Karpas-422 (cell line): ENCODE results near the gene RAB15. TPM values are rescaled to one million over a fixed set of nuclear protein-coding genes. Genes with fewer than 3 reads are reported as not detected.

Source experiments
- DNase-seq: peaks from one replicate; pipeline ENCODE4 v3.0.0-alpha.2; 2015
- H2AFZ ChIP-seq: fragments of 200-600 bp; sonication (generic); 2 replicates; pipeline ENCODE4 v1.6.1; 2014; ENCODE audit warnings: antibody characterized with exemption, low read length, mixed read lengths
- H3K27ac ChIP-seq: fragments of 200-600 bp; sonication (generic); 2 replicates; pipeline ENCODE4 v1.5.1; 2014; ENCODE audit warnings: mild to moderate bottlenecking, low read length, moderate library complexity
- H3K27me3 ChIP-seq: fragments of 200-600 bp; sonication (generic); 2 replicates; pipeline ENCODE4 v1.6.1; 2014; ENCODE audit warnings: low read length, mixed read lengths
- H3K36me3 ChIP-seq: fragments of 200-600 bp; sonication (generic); 2 replicates; pipeline ENCODE4 v1.6.1; 2014; ENCODE audit warnings: low read length, mixed read lengths; ENCODE audit not compliant: insufficient read depth
- H3K4me1 ChIP-seq: fragments of 200-600 bp; sonication (generic); 2 replicates; pipeline ENCODE4 v1.6.1; 2014; ENCODE audit warnings: mild to moderate bottlenecking, low read length, mixed read lengths
- H3K4me2 ChIP-seq: fragments of 200-600 bp; sonication (generic); 2 replicates; pipeline ENCODE4 v1.6.1; 2014; ENCODE audit warnings: low read length, low read depth, mild to moderate bottlenecking; ENCODE audit not compliant: poor library complexity, severe bottlenecking
- H3K4me3 ChIP-seq: fragments of 200-600 bp; sonication (generic); 2 replicates; pipeline ENCODE4 v1.5.1; 2014; ENCODE audit warnings: mild to moderate bottlenecking, antibody characterized with exemption, low read length, mixed read lengths
- H3K79me2 ChIP-seq: fragments of 200-600 bp; sonication (generic); 2 replicates; pipeline ENCODE4 v1.6.1; 2014; ENCODE audit warnings: mild to moderate bottlenecking, low read length, mixed read lengths
- H3K9ac ChIP-seq: fragments of 200-600 bp; sonication (generic); 2 replicates; pipeline ENCODE4 v1.6.0; 2014; ENCODE audit warnings: low read length
- H3K9me2 ChIP-seq: fragments of 200-600 bp; sonication (generic), shearing (Covaris generic); replicated peaks from 2 replicates; pipeline ENCODE4 v1.6.0; 2014; ENCODE audit warnings: mild to moderate bottlenecking, low read length, moderate library complexity; ENCODE audit not compliant: insufficient read depth
- H3K9me3 ChIP-seq: fragments of 300-700, 200-600 bp; sonication (generic); 2 replicates; pipeline ENCODE4 v1.6.1; 2014; ENCODE audit warnings: low read length, mixed read lengths
- H4K20me1 ChIP-seq: fragments of 200-600 bp; sonication (generic); 2 replicates; pipeline ENCODE4 v1.6.1; 2014; ENCODE audit warnings: mild to moderate bottlenecking, antibody characterized with exemption, low read length, low read depth; ENCODE audit not compliant: insufficient read depth
- total RNA-seq: library from RNA; depleted of rRNA; stranded (reverse); fragments of >200 nt; shearing (Covaris generic); gene quantifications from 2 replicates; pipeline ENCODE4 v1.2.3, GENCODE V29; 2014; ENCODE audit warnings: low replicate concordance

The RAB15 gene
- total RNA-seq, 1 experiment from 2014 or later = 1.2 TPM

DNA sequence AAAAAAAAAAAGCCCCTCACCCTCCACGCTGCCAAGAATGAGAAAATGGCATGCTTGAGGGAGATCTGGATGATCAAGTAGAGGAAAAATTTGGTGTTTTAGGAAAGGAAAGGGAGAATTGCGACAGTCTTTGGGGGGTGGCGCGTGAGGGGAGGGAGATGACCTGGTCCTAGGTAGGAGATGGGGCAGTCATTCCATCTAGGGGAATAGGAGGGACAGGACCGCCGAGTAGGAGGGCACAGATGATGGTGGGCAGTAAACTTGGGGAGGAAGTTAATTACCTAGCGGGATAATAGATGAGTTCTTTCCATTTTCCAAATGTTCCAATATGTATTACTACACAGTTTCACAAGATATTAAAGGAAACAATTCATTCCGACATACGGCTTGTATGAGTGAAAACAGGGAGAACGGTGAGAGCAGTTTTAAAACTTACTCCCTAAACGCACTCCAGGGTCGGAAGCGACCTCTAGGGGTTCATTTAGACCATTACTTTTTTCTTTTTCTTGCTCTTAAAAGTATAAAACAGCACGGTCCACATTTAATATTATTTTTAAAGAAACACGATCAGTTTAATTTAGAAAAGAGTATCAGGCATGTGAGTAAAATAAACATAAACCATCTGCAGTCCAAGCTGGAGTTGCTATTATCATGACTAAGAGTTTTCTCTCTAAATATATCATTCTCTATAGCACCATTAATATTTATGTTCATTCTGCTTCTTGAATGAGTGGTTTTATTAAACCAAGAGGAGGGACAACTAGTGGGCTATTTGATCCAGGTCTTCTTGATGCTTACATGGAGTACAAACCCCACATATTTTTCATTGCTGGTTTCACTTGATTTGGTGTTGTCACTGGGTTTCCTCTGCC, 11.5 kb upstream of the RAB15 start:
- peak; percentile 90 for DNase-seq
- no peak overlapping the region for H2AFZ ChIP-seq

DNA sequence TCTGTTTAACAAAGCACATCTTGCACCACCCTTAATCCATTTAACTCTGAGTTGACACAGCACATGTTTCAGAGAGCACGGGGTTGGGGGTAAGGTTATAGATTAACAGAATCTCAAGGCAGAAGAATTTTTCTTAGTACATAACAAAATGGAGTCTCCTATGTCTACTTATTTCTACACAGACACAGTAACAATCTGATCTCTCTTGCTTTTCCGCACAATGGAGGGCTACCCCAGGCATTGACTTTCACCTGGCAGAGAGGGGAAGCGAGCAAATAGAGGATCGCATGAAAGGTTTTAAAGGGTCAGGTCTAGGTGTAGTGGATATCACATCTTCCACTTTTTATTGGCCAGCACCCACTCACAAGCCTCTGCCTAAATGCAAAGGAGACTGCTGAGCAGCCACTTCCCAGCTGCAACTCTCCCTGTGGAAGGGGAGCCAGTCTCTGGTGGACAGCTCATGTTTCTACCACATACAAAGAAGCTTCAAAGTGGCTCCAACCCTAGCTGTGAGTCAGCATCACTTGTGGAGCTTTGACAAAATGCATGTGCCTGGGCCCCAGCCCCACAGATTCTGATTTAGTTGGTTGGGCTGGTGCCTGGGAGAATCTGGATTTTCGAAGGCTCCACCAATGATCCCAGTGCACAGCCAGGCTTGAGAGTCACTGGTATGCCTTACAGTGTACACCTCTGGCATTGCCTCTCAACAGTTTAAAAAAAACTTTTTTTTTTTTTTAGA, 7.4 kb upstream of the RAB15 start:
- H3K4me1 ChIP-seq = peaks cover 6% of the 10 kb centered on the region
- no peaks in the 10 kb centered on the region for H3K36me3 ChIP-seq
- H3K4me3 ChIP-seq = no peak overlapping the region
- no peak overlapping the region for H3K9ac ChIP-seq
- H3K4me2 ChIP-seq = no peak overlapping the region
- no peaks in the 10 kb centered on the region for H3K27me3 ChIP-seq
- no peak for DNase-seq
- no peak overlapping the region for H3K27ac ChIP-seq
- no peaks in the 10 kb centered on the region for H3K9me3 ChIP-seq
- no peaks in the 10 kb centered on the region; the same call in 1 of the 2 replicates for H4K20me1 ChIP-seq
- no peak overlapping the region for H2AFZ ChIP-seq
- no peaks in the 10 kb centered on the region for H3K79me2 ChIP-seq
- H3K9me2 ChIP-seq = no peaks in the 10 kb centered on the region

More for the DNA sequence above, 11.5 kb upstream of the RAB15 start:
- peaks cover 17% of the 10 kb centered on the region for H3K79me2 ChIP-seq
- H3K9me2 ChIP-seq = no peaks in the 10 kb centered on the region
- peaks cover 26% of the 10 kb centered on the region for H3K4me1 ChIP-seq
- H3K27me3 ChIP-seq = no peaks in the 10 kb centered on the region
- H3K27ac ChIP-seq = no peak overlapping the region
- H3K4me2 ChIP-seq = peak overlapping the region; percentile 18
- H3K9me3 ChIP-seq = no peaks in the 10 kb centered on the region
- no peaks in the 10 kb centered on the region; the same call in 1 of the 2 replicates for H4K20me1 ChIP-seq
- H3K4me3 ChIP-seq = no peak overlapping the region
- no peak overlapping the region for H3K9ac ChIP-seq
- no peaks in the 10 kb centered on the region for H3K36me3 ChIP-seq

DNA sequence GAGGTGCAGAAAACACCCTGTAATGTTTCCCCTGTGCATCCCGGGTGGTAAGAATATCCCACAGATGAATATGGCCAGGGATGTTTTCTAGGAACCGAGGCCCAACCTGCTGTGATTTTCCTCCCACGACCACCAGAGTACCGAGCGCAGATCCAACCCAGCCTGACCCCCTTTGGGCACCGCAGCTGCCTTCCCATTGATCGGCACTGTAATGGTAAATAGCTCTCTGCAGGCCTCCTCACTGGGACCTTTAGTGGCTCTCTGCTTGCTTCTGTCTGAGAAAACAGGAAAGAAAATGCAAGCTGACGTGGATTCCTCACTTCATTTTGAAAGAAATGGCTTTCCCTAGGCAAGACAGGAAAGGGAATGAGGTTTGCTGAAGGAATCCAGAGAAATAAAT, 2.4 kb upstream of the RAB15 start:
- Histone ChIP-seq H2AFZ (no peak overlapping the region), H3K4me1 (peaks cover 10% of the 10 kb centered on the region), H3K79me2 (no peaks in the 10 kb centered on the region), H3K9ac (no peak overlapping the region), H3K9me2 (no peaks in the 10 kb centered on the region), H3K36me3 (no peaks in the 10 kb centered on the region), H3K27me3 (no peaks in the 10 kb centered on the region), H3K9me3 (no peaks in the 10 kb centered on the region), H4K20me1 (peaks cover 22% of the 10 kb centered on the region; the same call in 1 of the 2 replicates), H3K27ac (no peak overlapping the region), H3K4me3 (no peak overlapping the region), H3K4me2 (no peak overlapping the region)
- no peak for DNase-seq

DNA sequence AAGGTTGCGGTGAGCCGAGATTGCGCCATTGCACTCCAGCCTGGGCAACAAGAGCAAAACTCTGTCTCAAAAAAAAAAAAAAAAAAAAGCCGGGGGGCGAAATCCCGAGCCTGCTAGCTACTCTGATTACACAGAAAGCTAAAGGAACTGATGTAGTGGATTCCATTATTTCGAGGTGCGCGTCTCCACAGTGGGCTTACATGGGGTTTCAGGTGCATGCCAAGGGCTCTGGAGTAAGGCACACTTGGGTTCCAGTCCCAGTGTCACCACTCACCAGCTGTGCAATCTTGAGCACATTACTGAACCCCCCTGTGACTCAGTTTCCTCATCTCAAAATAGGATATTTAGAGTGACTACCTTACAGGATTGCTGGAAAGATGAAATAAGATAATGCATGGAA, 1.7 kb upstream of the RAB15 start:
- H3K4me3 ChIP-seq = no peak overlapping the region
- H3K4me2 ChIP-seq = no peak overlapping the region
- no peaks in the 10 kb centered on the region for H3K9me3 ChIP-seq
- no peaks in the 10 kb centered on the region for H3K36me3 ChIP-seq
- peaks cover 29% of the 10 kb centered on the region; the same call in 1 of the 2 replicates for H4K20me1 ChIP-seq
- H3K27ac ChIP-seq = no peak overlapping the region
- H3K27me3 ChIP-seq = no peaks in the 10 kb centered on the region
- H2AFZ ChIP-seq = no peak overlapping the region
- no peaks in the 10 kb centered on the region for H3K79me2 ChIP-seq
- no peak overlapping the region for H3K9ac ChIP-seq
- no peak for DNase-seq
- H3K4me1 ChIP-seq = peaks cover 17% of the 10 kb centered on the region
- H3K9me2 ChIP-seq = no peaks in the 10 kb centered on the region

DNA sequence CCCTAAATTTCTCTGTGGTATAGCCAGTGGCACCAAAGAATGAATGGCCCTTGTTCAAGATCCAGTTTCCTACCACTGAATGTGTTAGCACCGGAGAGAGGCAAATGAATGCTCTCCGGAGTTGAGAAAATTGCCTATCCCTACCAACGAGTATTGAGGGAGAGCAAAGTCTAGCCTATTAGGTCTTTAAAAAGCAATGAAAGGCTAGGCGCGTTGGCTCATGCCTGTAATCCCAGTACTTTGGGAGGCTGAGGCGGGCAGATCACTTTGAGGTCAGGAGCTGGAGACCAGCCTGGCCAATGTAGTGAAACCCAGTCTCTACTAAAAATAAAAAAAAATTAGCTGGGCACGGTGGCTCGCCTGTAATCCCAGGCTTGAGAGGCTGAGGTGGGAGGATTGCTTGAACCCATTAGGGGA, 898 bp upstream of the RAB15 start:
- H4K20me1 ChIP-seq = peaks cover 32% of the 10 kb centered on the region; the same call in 1 of the 2 replicates
- H3K79me2 ChIP-seq = no peaks in the 10 kb centered on the region
- no peaks in the 10 kb centered on the region for H3K27me3 ChIP-seq
- H3K9me3 ChIP-seq = no peaks in the 10 kb centered on the region
- no peak overlapping the region for H3K27ac ChIP-seq
- no peak overlapping the region for H3K9ac ChIP-seq
- peak overlapping the region; percentile 70 for H3K4me2 ChIP-seq
- H2AFZ ChIP-seq = no peak overlapping the region
- H3K36me3 ChIP-seq = no peaks in the 10 kb centered on the region
- H3K4me1 ChIP-seq = peaks cover 25% of the 10 kb centered on the region
- no peak overlapping the region for H3K4me3 ChIP-seq
- DNase-seq = no peak
- H3K9me2 ChIP-seq = no peaks in the 10 kb centered on the region

DNA sequence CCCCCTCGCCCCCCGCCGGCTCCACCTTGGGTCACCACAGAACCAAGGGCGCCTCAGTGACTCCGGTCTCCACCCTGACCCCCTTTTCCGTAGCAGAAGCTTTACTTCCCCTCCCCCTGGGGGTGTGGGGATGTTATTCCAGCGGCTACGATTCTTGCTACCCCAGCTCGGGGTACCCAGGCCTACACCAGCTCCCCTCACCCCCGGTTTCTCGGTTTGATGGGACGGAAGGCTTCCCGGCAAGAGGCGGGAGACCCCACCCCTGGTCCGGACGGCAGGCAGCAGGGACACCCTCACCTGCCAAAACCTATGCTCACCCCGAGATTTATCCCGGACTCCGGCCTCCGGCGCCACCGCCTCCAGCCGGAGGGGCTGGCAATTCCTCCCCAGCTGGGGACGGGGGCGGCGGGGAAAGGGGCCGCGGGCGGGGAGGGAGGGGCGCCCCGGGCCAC, 619 bp downstream of the RAB15 start:
- Histone ChIP-seq H3K4me1 (peaks cover 29% of the 10 kb centered on the region), H3K27me3 (no peaks in the 10 kb centered on the region), H3K4me3 (peak overlapping the region; percentile 58; the same call in 1 of the 2 replicates), H3K9me3 (no peaks in the 10 kb centered on the region), H3K36me3 (no peaks in the 10 kb centered on the region), H3K9me2 (no peaks in the 10 kb centered on the region), H3K79me2 (no peaks in the 10 kb centered on the region), H3K4me2 (peak overlapping the region; percentile 60), H3K9ac (peak overlapping the region; percentile 55), H4K20me1 (peaks cover 32% of the 10 kb centered on the region; the same call in 1 of the 2 replicates), H3K27ac (no peak overlapping the region), H2AFZ (no peak overlapping the region)
- no peak for DNase-seq

DNA sequence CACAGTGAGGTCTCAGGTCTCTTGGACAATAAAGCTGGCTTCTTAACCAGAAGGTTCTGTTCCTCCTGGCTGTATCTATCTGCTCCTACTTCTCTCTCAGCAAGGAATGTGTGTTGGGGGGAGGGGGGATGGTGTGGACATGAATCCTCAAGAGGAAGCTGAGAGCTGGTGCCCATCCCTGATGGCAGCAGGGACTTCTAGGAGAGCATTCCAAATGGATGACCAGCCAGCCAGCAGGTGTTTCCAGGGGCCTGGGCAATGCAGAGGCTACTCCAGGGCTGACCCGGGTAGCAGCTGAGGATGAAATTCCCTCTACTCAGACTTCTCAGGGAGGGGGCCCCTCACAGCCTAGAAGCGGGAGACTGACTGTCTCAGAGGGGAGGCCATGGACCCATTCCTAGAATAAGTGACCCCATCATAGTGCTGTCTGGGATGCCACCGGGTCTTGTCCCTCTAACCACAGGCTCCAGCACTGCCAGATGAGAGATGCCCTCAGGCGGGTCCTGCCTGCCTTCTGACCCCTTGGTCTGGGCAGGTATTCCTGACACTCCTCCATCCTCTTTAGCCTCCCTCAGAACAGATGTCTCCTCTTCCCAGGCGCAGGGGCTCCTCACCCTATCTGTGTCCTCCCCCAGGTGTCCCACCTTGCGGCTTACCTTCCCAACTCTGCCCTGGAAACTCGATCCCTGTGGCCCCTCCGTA, 1.2 kb downstream of the RAB15 start:
- Histone ChIP-seq H3K27ac (no peak overlapping the region), H3K79me2 (no peaks in the 10 kb centered on the region), H4K20me1 (peaks cover 32% of the 10 kb centered on the region; the same call in 1 of the 2 replicates), H2AFZ (no peak overlapping the region), H3K9me3 (no peaks in the 10 kb centered on the region), H3K9me2 (no peaks in the 10 kb centered on the region), H3K27me3 (no peaks in the 10 kb centered on the region), H3K4me1 (peaks cover 29% of the 10 kb centered on the region), H3K4me3 (no peak overlapping the region), H3K36me3 (no peaks in the 10 kb centered on the region), H3K9ac (no peak overlapping the region), H3K4me2 (no peak overlapping the region)
- DNase-seq = no peak
